Endothelial cell of umbilical vein (primary cell): Measurements from ENCODE around the gene CLDN6. TPM values are rescaled to one million over a fixed set of nuclear protein-coding genes. Genes with fewer than 3 reads are reported as not detected.

ENCODE experiments used
- BruUV-seq: library from RNA; stranded (reverse); fragments of 400-500 nt; replicated peaks from 2 replicates; lab custom pipeline; 2021; lab: Mats Ljungman, UMichigan
- CTCF ChIA-PET: fragments of 300-600, 350-600 bp; sonication (Branson Sonifier 250); formaldehyde crosslinking; loops from one replicate; lab custom pipeline; 2021; ENCODE audit warnings: antibody characterized with exemption, inconsistent platforms; lab: Charles Lee
- POLR2A ChIA-PET: fragments of 300-600, 350-600 bp; sonication (Branson Sonifier 250); formaldehyde crosslinking; loops from one replicate; lab custom pipeline; 2021; ENCODE audit warnings: antibody characterized with exemption, inconsistent platforms; lab: Charles Lee
- DNase-seq: peaks from one replicate; pipeline ENCODE4 v3.0.0-alpha.2; 2011; ENCODE audit warnings: low read depth, low spot score
- FAIRE-seq: peaks from 2 replicates; lab custom pipeline; 2011; peaks lifted over from hg19 to GRCh38; lab: Jason Lieb, UNC
- H2AFZ ChIP-seq: 2 replicates; pipeline ENCODE4 v1.6.0; 2012; ENCODE audit warnings: low read depth, low read length, control low read depth, inconsistent platforms
- H3K27ac ChIP-seq: 2 replicates; pipeline ENCODE4 v1.5.1; 2011; ENCODE audit warnings: low read depth, mild to moderate bottlenecking, control low read depth, low read length, moderate library complexity; ENCODE audit not compliant: insufficient read depth
- H3K27me3 ChIP-seq, 2 experiments: 2 replicates each; pipeline versions ENCODE4 v1.6.0 to v1.6.1; 2011; ENCODE audit warnings: low read length in 2 of 2, mixed read lengths in 1 of 2; ENCODE audit not compliant: control insufficient read depth in 2 of 2, insufficient read depth in 2 of 2
- H3K36me3 ChIP-seq, 2 experiments: 2 replicates in 1 of 2; 3 replicates in 1 of 2; pipeline ENCODE4 v1.5.1; 2011; ENCODE audit warnings: low read length in 2 of 2, mild to moderate bottlenecking in 1 of 2, moderate library complexity in 1 of 2; ENCODE audit not compliant: control insufficient read depth in 2 of 2, insufficient read depth in 2 of 2; ENCODE audit errors: extremely low read depth in 1 of 2
- H3K4me1 ChIP-seq: 3 replicates; pipeline ENCODE4 v1.5.1; 2011; ENCODE audit warnings: mild to moderate bottlenecking, low read length; ENCODE audit not compliant: control insufficient read depth, insufficient read depth; ENCODE audit errors: extremely low read depth
- H3K4me2 ChIP-seq: 2 replicates; pipeline ENCODE4 v1.6.1; 2011; ENCODE audit warnings: low read length, control low read depth, mixed read lengths; ENCODE audit not compliant: insufficient read depth
- H3K4me3 ChIP-seq, 3 experiments: fragments of 200-600 bp in 1 of 3; sonication (generic), shearing (Covaris generic) in 1 of 3; replicated peaks in 1 of 3; 2 replicates each; pipeline ENCODE4 v1.5.1; 2011 to 2016; ENCODE audit warnings: control low read depth in 3 of 3, low read length in 3 of 3, mild to moderate bottlenecking in 2 of 3, inconsistent platforms in 1 of 3, low read depth in 1 of 3, moderate library complexity in 1 of 3; ENCODE audit not compliant: insufficient read depth in 1 of 3
- H3K79me2 ChIP-seq: 2 replicates; pipeline ENCODE4 v1.6.0; 2012; ENCODE audit warnings: low read length, inconsistent platforms; ENCODE audit not compliant: control insufficient read depth, insufficient read depth
- H3K9ac ChIP-seq: replicated peaks from 2 replicates; pipeline ENCODE3; 2011; ENCODE audit warnings: low read length, control low read depth; ENCODE audit not compliant: insufficient read depth; ENCODE audit errors: extremely low read depth
- H3K9me1 ChIP-seq: replicated peaks from 3 replicates; pipeline ENCODE4 v1.6.0; 2011; ENCODE audit warnings: mild to moderate bottlenecking, low read length; ENCODE audit not compliant: control insufficient read depth, insufficient read depth; ENCODE audit errors: extremely low read depth
- H3K9me3 ChIP-seq: replicated peaks from 2 replicates; pipeline ENCODE4 v1.5.1; 2012; ENCODE audit warnings: low read length, inconsistent platforms; ENCODE audit not compliant: control insufficient read depth, insufficient read depth
- H4K20me1 ChIP-seq: replicated peaks from 2 replicates; pipeline ENCODE3; 2011; ENCODE audit warnings: mild to moderate bottlenecking, low read length; ENCODE audit not compliant: control insufficient read depth, insufficient read depth; ENCODE audit errors: extremely low read depth
- CTCF ChIP-seq, 2 donors: IDR thresholded peaks; 1 replicate in 1 of 2; 2 replicates in 1 of 2; pipeline ENCODE4 v1.5.1; 2011; ENCODE audit warnings: low read length in 2 of 2, mild to moderate bottlenecking in 2 of 2, moderate library complexity in 2 of 2, control low read depth in 1 of 2, inconsistent platforms in 1 of 2, low read depth in 1 of 2; ENCODE audit not compliant: insufficient read depth in 1 of 2; ENCODE audit errors: extremely low read depth in 1 of 2
- EZH2 ChIP-seq: IDR thresholded peaks from 2 replicates; pipeline ENCODE4 v1.6.1; 2012; ENCODE audit warnings: borderline replicate concordance, low read depth, mild to moderate bottlenecking, moderate library complexity, low read length, inconsistent platforms; ENCODE audit not compliant: severe bottlenecking
- FOS ChIP-seq: IDR thresholded peaks from 2 replicates; pipeline ENCODE4 v1.6.1; 2011; ENCODE audit warnings: mild to moderate bottlenecking, low read length, moderate library complexity, borderline replicate concordance; ENCODE audit not compliant: insufficient read depth
- GATA2 ChIP-seq: IDR thresholded peaks from 2 replicates; pipeline ENCODE4 v1.7.0; 2011; ENCODE audit warnings: low read depth, mild to moderate bottlenecking, moderate library complexity, mixed read lengths, low read length; ENCODE audit not compliant: insufficient read length, insufficient read depth
- JUN ChIP-seq: IDR thresholded peaks from 2 replicates; pipeline ENCODE4 v1.6.1; 2011; ENCODE audit warnings: borderline replicate concordance, low read depth; ENCODE audit not compliant: insufficient read length, insufficient read depth
- MYC ChIP-seq: IDR thresholded peaks from one replicate; pipeline ENCODE4 v1.6.1; 2011; ENCODE audit warnings: mild to moderate bottlenecking, low read depth, low read length
- POLR2A ChIP-seq: IDR thresholded peaks from 2 replicates; pipeline ENCODE4 v1.6.1; 2012; ENCODE audit warnings: low read depth, mild to moderate bottlenecking, control low read depth, low read length
- POLR2AphosphoS5 ChIP-seq: IDR thresholded peaks from 2 replicates; pipeline ENCODE4 v1.6.1; 2012; ENCODE audit warnings: low read depth, mild to moderate bottlenecking, control low read depth, low read length, moderate library complexity; ENCODE audit not compliant: insufficient read depth
- dilution Hi-C: fragments of 300-500 bp; cut with MboI; formaldehyde crosslinking; loops from one replicate; pipeline ENCODE4 v1.15.0; 2019; ENCODE audit warnings: low sequenced_read_pairs; ENCODE audit not compliant: extremely low pct_ligation_motif_present
- intact Hi-C: fragments of 100-400 bp; cut with micrococcal nuclease; formaldehyde crosslinking; loops from one replicate; pipeline ENCODE4 v1.10.0; 2022
- polyA plus RNA-seq, 4 experiments: library from polyadenylated mRNA; depleted of rRNA in 3 of 4; stranded (reverse) in 3 of 4; unstranded in 1 of 4; fragments of >200 nt; gene quantifications; 2 replicates each; pipeline versions ENCODE4 v1.2.1 to v1.2.3, GENCODE V29; 2011 to 2012; ENCODE audit warnings: missing spikeins in 1 of 4
- total RNA-seq: library from RNA; stranded (reverse); gene quantifications from 2 replicates; pipeline ENCODE4 v1.2.3, GENCODE V29; 2021
- TF ChIP-seq, protein P1 (sequence below): IDR thresholded peaks from 2 replicates; pipeline ENCODE4 v1.6.1; 2011; ENCODE audit not compliant: insufficient read depth, insufficient read length

The CLDN6 gene
- total and polyA plus RNA-seq, 2 donors (not counting 3 experiments of a cell fraction or from before 2014, with no cell fraction given) = 0.28 TPM; not detected in 1

- Histone ChIP-seq H4K20me1 (no peaks in the 10 kb centered on the region), H3K4me2 (no peak overlapping the region), H3K27ac (no peak overlapping the region), H3K4me3 (no peak overlapping the region), H3K4me1 (no peaks in the 10 kb centered on the region), H3K9ac (no peak overlapping the region), H3K36me3 (no peaks in the 10 kb centered on the region), H3K9me3 (no peaks in the 10 kb centered on the region), H2AFZ (no peak overlapping the region), H3K27me3 (peaks cover 16 to 27% of the 10 kb centered on the region in 2 experiments), H3K79me2 (no peaks in the 10 kb centered on the region), H3K9me1 (no peaks in the 10 kb centered on the region)
- ChIA-PET CTCF (interaction anchor here (3.4 to 14.7 kb wide), 2 partner anchors 19 to 79 kb away, joined by 13 to 200 read pairs; no protein-coding TSS in a partner anchor), POLR2A (no interaction called here)
- TF ChIP-seq POLR2A = no peak
- TF ChIP-seq GATA2 = no peak
- TF ChIP-seq EZH2 = no peak
- no peak for TF ChIP-seq POLR2AphosphoS5
- no peak for TF ChIP-seq FOS
- TF ChIP-seq MYC = no peak
- TF ChIP-seq, protein P1, sequence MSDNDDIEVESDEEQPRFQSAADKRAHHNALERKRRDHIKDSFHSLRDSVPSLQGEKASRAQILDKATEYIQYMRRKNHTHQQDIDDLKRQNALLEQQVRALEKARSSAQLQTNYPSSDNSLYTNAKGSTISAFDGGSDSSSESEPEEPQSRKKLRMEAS = no peak
- no peak for TF ChIP-seq CTCF (IDR thresholded peaks at IDR 0.05; ENCODE audit: extremely low read depth in 1 of 2, insufficient read depth in 1 of 2, low read depth in 1 of 2, low read length in 2 of 2)
- no peak for TF ChIP-seq JUN
- no peak for FAIRE-seq
- dilution Hi-C loops (no loop called here), intact Hi-C loops (no loop called here)
- no TSS peak for BruUV-seq
- DNase-seq = no peak
Measured at GRCh38 chr16:3050487-3050886, 32.5 kb upstream of the CLDN6 start.
